Trophoblast cell (in vitro differentiated cells and primary cell): ENCODE measurements around the gene TARS3.
A peak's percentile ranks its signal among the peaks of the same experiment; 100 is the strongest.

Source experiments
- DNase-seq, 2 donors: peaks; one replicate each; pipeline ENCODE4 v3.0.0-alpha.2; 2016
- H2AFZ ChIP-seq: 2 replicates; pipeline ENCODE4 v1.6.1; 2013; ENCODE audit warnings: low read length, moderate library complexity, mild to moderate bottlenecking; ENCODE audit not compliant: insufficient read depth, poor library complexity
- H2AK5ac ChIP-seq: 2 replicates; pipeline ENCODE4 v1.6.1; 2013; ENCODE audit warnings: mild to moderate bottlenecking, low read length
- H2BK120ac ChIP-seq: 2 replicates; pipeline ENCODE4 v1.6.1; 2013; ENCODE audit warnings: low read length, mild to moderate bottlenecking, moderate library complexity; ENCODE audit not compliant: insufficient read depth, poor library complexity
- H2BK12ac ChIP-seq: 2 replicates; pipeline ENCODE4 v1.6.1; 2013; ENCODE audit warnings: mild to moderate bottlenecking, low read length, moderate library complexity
- H2BK5ac ChIP-seq: 2 replicates; pipeline ENCODE4 v1.6.1; 2013; ENCODE audit warnings: low read length, low read depth, moderate library complexity, mild to moderate bottlenecking; ENCODE audit not compliant: poor library complexity
- H3K14ac ChIP-seq: 2 replicates; pipeline ENCODE4 v1.6.1; 2013; ENCODE audit warnings: mild to moderate bottlenecking, low read length
- H3K18ac ChIP-seq: 2 replicates; pipeline ENCODE4 v1.6.1; 2013; ENCODE audit warnings: mild to moderate bottlenecking, low read length
- H3K23ac ChIP-seq: 2 replicates; pipeline ENCODE4 v1.6.1; 2013; ENCODE audit warnings: low read length
- H3K27ac ChIP-seq: 2 replicates; pipeline ENCODE4 v1.5.1; 2013; ENCODE audit warnings: low read depth, mild to moderate bottlenecking, inconsistent platforms, low read length, moderate library complexity
- H3K27me3 ChIP-seq: 2 replicates; pipeline ENCODE4 v1.6.1; 2013; ENCODE audit warnings: inconsistent platforms, mild to moderate bottlenecking, low read length, moderate library complexity; ENCODE audit not compliant: insufficient read depth
- H3K36me3 ChIP-seq, 2 experiments: 1 replicate in 1 of 2; 2 replicates in 1 of 2; pipeline ENCODE4 v1.6.1; 2013; ENCODE audit warnings: low read length in 2 of 2, mild to moderate bottlenecking in 2 of 2, moderate library complexity in 1 of 2; ENCODE audit not compliant: insufficient read depth in 2 of 2, control insufficient read depth in 1 of 2
- H3K4ac ChIP-seq: 2 replicates; pipeline ENCODE4 v1.6.1; 2013; ENCODE audit warnings: low read depth, mild to moderate bottlenecking, low read length, moderate library complexity
- H3K4me1 ChIP-seq, 2 experiments: 1 replicate in 1 of 2; 2 replicates in 1 of 2; pipeline ENCODE4 v1.6.1; 2013; ENCODE audit warnings: low read length in 2 of 2, mild to moderate bottlenecking in 2 of 2, moderate library complexity in 1 of 2; ENCODE audit not compliant: insufficient read depth in 2 of 2, control insufficient read depth in 1 of 2
- H3K4me2 ChIP-seq: 2 replicates; pipeline ENCODE4 v1.6.1; 2013; ENCODE audit warnings: inconsistent platforms, mild to moderate bottlenecking, low read length, moderate library complexity
- H3K4me3 ChIP-seq: 2 replicates; pipeline ENCODE4 v1.5.1; 2013; ENCODE audit warnings: mild to moderate bottlenecking, low read depth, low read length, inconsistent platforms
- H3K79me1 ChIP-seq: one replicate; pipeline ENCODE4 v1.6.1; 2013; ENCODE audit warnings: low read length
- H3K79me2 ChIP-seq: 2 replicates; pipeline ENCODE4 v1.6.1; 2013; ENCODE audit warnings: low read length, mild to moderate bottlenecking; ENCODE audit not compliant: control insufficient read depth, insufficient read depth, poor library complexity
- H3K9ac ChIP-seq: 2 replicates; pipeline ENCODE4 v1.6.1; 2013; ENCODE audit warnings: mild to moderate bottlenecking, low read length
- H3K9me3 ChIP-seq: 2 replicates; pipeline ENCODE4 v1.6.1; 2013; ENCODE audit warnings: low read depth, mild to moderate bottlenecking, control low read depth, inconsistent platforms, low read length; ENCODE audit not compliant: insufficient read depth
- H4K12ac ChIP-seq: 2 replicates; pipeline ENCODE4 v1.6.1; 2013; ENCODE audit warnings: low read depth, mild to moderate bottlenecking, low read length, moderate library complexity
- H4K8ac ChIP-seq: 2 replicates; pipeline ENCODE4 v1.6.1; 2013; ENCODE audit warnings: low read depth, mild to moderate bottlenecking, low read length, moderate library complexity
- H4K91ac ChIP-seq: one replicate; pipeline ENCODE4 v1.6.1; 2013; ENCODE audit warnings: low read depth, mild to moderate bottlenecking, low read length, moderate library complexity
- WGBS: extraction: QIAGEN DNeasy Blood & Tissue Kit; methylation state at CpG from one replicate; pipeline ENCODE4 v1.1.7; 2013; ENCODE audit warnings: missing lambda C conversion rate; ENCODE audit not compliant: insufficient read length, insufficient coverage; ENCODE audit errors: extremely low coverage; 5-methylcytosine and 5-hydroxymethylcytosine counted together

TARS3 gene

GRCh38 chr15:101669744-101670143 is 54.5 kb downstream of the TARS3 start:
- no peak overlapping the region for H4K91ac ChIP-seq
- no CpG with 5 or more reads among the region's 3 CpGs for WGBS

GRCh38 chr15:101667881-101668280 is 56.4 kb downstream of the TARS3 start:
- Histone ChIP-seq H2AK5ac (no peak overlapping the region), H2BK5ac (no peak overlapping the region), H3K4me1 (no peaks in the 10 kb centered on the region), H2BK12ac (no peak overlapping the region), H3K36me3 (peaks cover 0 to 4% of the 10 kb centered on the region in 2 experiments), H3K27me3 (no peaks in the 10 kb centered on the region), H3K23ac (no peak overlapping the region), H2AFZ (no peak overlapping the region), H4K8ac (no peak overlapping the region), H3K4me2 (no peak overlapping the region), H3K14ac (no peak overlapping the region), H3K9me3 (no peaks in the 10 kb centered on the region), H3K79me2 (no peaks in the 10 kb centered on the region), H3K27ac (no peak overlapping the region), H3K4ac (no peak overlapping the region), H2BK120ac (no peak overlapping the region), H3K79me1 (no peaks in the 10 kb centered on the region), H4K91ac (no peak overlapping the region), H3K18ac (no peak overlapping the region), H3K9ac (no peak overlapping the region), H3K4me3 (no peak overlapping the region), H4K12ac (no peak overlapping the region)
- no peak for DNase-seq
- WGBS, result no CpG with 5 or more reads among the region's 1 CpG

More at GRCh38 chr15:101669744-101670143, 54.5 kb downstream of the TARS3 start:
- H3K9me3 ChIP-seq, result no peaks in the 10 kb centered on the region
- H3K4me3 ChIP-seq, result no peak overlapping the region
- H4K8ac ChIP-seq, result no peak overlapping the region
- H2BK120ac ChIP-seq, result no peak overlapping the region
- H3K9ac ChIP-seq, result no peak overlapping the region
- no peak overlapping the region for H3K4me2 ChIP-seq
- no peak overlapping the region for H4K12ac ChIP-seq
- no peak overlapping the region for H2AFZ ChIP-seq
- no peak overlapping the region for H3K18ac ChIP-seq
- H3K4ac ChIP-seq, result no peak overlapping the region
- DNase-seq, result peak in 1 of 2 donors; percentile 40
- H3K27me3 ChIP-seq, result no peaks in the 10 kb centered on the region
- peaks cover 2 to 11% of the 10 kb centered on the region in 2 experiments for H3K36me3 ChIP-seq
- no peak overlapping the region for H2AK5ac ChIP-seq
- H3K79me2 ChIP-seq, result no peaks in the 10 kb centered on the region
- H2BK5ac ChIP-seq, result no peak overlapping the region
- no peak overlapping the region for H3K27ac ChIP-seq
- H3K79me1 ChIP-seq, result no peaks in the 10 kb centered on the region
- H3K23ac ChIP-seq, result no peak overlapping the region
- H2BK12ac ChIP-seq, result no peak overlapping the region
- no peak overlapping the region for H3K14ac ChIP-seq
- no peaks in the 10 kb centered on the region for H3K4me1 ChIP-seq

GRCh38 chr15:101664303-101664913 is 59.9 kb downstream of the TARS3 start:
- no peaks in the 10 kb centered on the region for H3K4me1 ChIP-seq
- H2BK5ac ChIP-seq, result no peak overlapping the region
- no peaks in the 10 kb centered on the region for H3K9me3 ChIP-seq
- no peak overlapping the region for H4K8ac ChIP-seq
- H3K79me2 ChIP-seq, result no peaks in the 10 kb centered on the region
- no peak overlapping the region for H3K9ac ChIP-seq
- H3K23ac ChIP-seq, result no peak overlapping the region
- H2AK5ac ChIP-seq, result no peak overlapping the region
- H3K4me3 ChIP-seq, result no peak overlapping the region
- H3K14ac ChIP-seq, result no peak overlapping the region
- H3K18ac ChIP-seq, result no peak overlapping the region
- no peaks in the 10 kb centered on the region for H3K27me3 ChIP-seq
- DNase-seq, result peak in 1 of 2 donors; percentile 52
- H2AFZ ChIP-seq, result no peak overlapping the region
- no peak overlapping the region for H3K27ac ChIP-seq
- no peak overlapping the region for H3K4me2 ChIP-seq
- no peak overlapping the region for H4K91ac ChIP-seq
- H4K12ac ChIP-seq, result no peak overlapping the region
- no peak overlapping the region for H3K4ac ChIP-seq
- no peaks in the 10 kb centered on the region for H3K36me3 ChIP-seq
- no peaks in the 10 kb centered on the region for H3K79me1 ChIP-seq
- no peak overlapping the region for H2BK12ac ChIP-seq
- no CpG with 5 or more reads among the region's 9 CpGs for WGBS
- H2BK120ac ChIP-seq, result no peak overlapping the region

- Histone ChIP-seq H3K4me1 (no peaks in the 10 kb centered on the region), H2AK5ac (no peak overlapping the region), H4K91ac (no peak overlapping the region), H2BK12ac (no peak overlapping the region), H2BK120ac (no peak overlapping the region), H4K12ac (no peak overlapping the region), H3K27ac (no peak overlapping the region), H3K36me3 (peaks cover under 1 to 2% of the 10 kb centered on the region in 2 experiments), H3K9ac (no peak overlapping the region), H3K79me1 (no peaks in the 10 kb centered on the region), H3K23ac (no peak overlapping the region), H2BK5ac (no peak overlapping the region), H3K9me3 (no peaks in the 10 kb centered on the region), H3K79me2 (no peaks in the 10 kb centered on the region), H3K4me3 (no peak overlapping the region), H3K4me2 (no peak overlapping the region), H2AFZ (no peak overlapping the region), H4K8ac (no peak overlapping the region), H3K14ac (no peak overlapping the region), H3K4ac (no peak overlapping the region), H3K27me3 (no peaks in the 10 kb centered on the region), H3K18ac (no peak overlapping the region)
- no peak for DNase-seq
- WGBS, result no CpG with 5 or more reads among the region's 1 CpG
These were observed 62.1 kb downstream of the TARS3 start for GRCh38 chr15:101662203-101662602.
